ENCODE results near the gene ABHD6. TPM values are rescaled to one million over a fixed set of nuclear protein-coding genes. Genes with fewer than 3 reads are reported as not detected.

The ABHD6 gene, protein sequence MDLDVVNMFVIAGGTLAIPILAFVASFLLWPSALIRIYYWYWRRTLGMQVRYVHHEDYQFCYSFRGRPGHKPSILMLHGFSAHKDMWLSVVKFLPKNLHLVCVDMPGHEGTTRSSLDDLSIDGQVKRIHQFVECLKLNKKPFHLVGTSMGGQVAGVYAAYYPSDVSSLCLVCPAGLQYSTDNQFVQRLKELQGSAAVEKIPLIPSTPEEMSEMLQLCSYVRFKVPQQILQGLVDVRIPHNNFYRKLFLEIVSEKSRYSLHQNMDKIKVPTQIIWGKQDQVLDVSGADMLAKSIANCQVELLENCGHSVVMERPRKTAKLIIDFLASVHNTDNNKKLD
- total RNA-seq = 6.9 TPM

DNA sequence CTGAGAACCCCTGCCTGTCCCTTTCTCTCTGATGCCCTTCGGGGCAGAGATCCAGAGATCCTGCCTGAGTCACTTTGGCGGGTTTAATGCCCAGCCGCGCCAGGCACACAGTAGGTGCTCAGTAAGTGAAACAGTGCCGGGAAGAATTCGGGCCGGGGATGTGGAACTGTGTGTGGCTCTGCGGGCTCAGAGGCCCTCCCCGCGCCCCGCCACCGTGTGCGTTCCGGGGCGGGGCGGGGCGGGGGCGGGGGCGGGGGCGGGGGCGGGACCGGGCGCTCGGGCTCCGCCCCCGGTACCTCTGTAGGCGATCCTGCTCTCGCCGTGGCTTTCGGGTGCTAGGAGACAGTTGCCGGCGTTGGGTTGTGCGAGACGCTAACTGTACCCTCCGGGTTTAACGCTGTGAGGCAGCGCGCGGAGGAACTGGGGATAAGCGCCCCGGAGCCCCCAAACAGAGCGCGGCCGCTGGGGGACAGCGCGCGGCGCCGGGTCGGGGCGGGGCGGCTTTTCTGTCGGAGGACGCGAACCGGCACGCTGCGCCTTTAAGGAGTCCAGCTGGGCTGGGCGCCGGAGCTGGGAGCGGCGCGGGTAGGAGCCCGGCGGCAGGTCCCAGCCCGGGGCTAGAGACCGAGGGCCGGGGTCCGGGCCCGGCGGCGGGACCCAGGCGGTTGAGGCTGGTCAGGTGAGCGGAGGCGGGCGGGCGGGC, at the start of gene ABHD6:
ABHD6 (plus strand) TSS at position 555 of the 703 bp plus-strand sequence. CDS start 18,795 bp downstream, outside the sequence.
- Histone ChIP-seq H3K9me3 (no peaks in the 10 kb centered on the region), H3K36me3 (no peaks in the 10 kb centered on the region), H3K4me3 (peak within 1 kb of the TSS; percentile 80 to 81), H3K27me3 (no peaks in the 10 kb centered on the region), H3K27ac (peak within 1 kb of the TSS; percentile 60 to 69), H3K4me1 (peaks cover 0 to 2% of the 10 kb centered on the region in 2 donors)
- TF ChIP-seq, protein P1, sequence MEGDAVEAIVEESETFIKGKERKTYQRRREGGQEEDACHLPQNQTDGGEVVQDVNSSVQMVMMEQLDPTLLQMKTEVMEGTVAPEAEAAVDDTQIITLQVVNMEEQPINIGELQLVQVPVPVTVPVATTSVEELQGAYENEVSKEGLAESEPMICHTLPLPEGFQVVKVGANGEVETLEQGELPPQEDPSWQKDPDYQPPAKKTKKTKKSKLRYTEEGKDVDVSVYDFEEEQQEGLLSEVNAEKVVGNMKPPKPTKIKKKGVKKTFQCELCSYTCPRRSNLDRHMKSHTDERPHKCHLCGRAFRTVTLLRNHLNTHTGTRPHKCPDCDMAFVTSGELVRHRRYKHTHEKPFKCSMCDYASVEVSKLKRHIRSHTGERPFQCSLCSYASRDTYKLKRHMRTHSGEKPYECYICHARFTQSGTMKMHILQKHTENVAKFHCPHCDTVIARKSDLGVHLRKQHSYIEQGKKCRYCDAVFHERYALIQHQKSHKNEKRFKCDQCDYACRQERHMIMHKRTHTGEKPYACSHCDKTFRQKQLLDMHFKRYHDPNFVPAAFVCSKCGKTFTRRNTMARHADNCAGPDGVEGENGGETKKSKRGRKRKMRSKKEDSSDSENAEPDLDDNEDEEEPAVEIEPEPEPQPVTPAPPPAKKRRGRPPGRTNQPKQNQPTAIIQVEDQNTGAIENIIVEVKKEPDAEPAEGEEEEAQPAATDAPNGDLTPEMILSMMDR (IDR thresholded peaks at IDR 0.05) = peak in 1 of 3 experiments; percentile 10
- intact Hi-C loops (cut with DNase I) = loop anchor here (1.0 kb wide), 2 partner anchors 20 to 69 kb away; partner anchors contain the start of genes HTD2 and RPP14
- DNase-seq (ENCODE audit: low spot score in 2 of 2) = peak; percentile 14 to 85

DNA sequence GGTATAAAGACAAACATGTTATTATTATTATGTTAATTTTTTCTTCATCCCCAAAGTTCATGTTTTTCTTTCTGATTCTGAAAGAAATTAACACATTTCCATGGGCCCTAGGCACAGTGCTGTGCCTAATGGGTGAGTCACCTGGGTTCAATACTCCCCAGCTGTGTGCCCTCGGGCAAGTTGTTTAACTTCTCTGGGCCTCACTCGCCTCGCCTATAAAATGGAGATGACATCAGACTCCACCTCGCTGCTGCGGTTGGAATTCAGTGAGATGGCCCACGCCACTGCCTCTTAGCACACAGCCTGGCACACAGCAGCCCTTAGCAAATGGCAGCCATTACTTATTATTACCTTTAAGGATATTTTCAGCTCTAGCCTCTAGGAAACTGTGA, 49.4 kb upstream of the ABHD6 start:
- TF ChIP-seq, protein P1 (IDR thresholded peaks at IDR 0.05) = no peak
- intact Hi-C loops (cut with DNase I) = no loop called here
- H3K27me3 ChIP-seq = no peaks in the 10 kb centered on the region
- H3K4me3 ChIP-seq = no peak overlapping the region
- DNase-seq (ENCODE audit: low spot score in 2 of 2) = no peak
- no peaks in the 10 kb centered on the region for H3K4me1 ChIP-seq
- H3K27ac ChIP-seq = no peak overlapping the region
- no peaks in the 10 kb centered on the region for H3K36me3 ChIP-seq
- no peaks in the 10 kb centered on the region for H3K9me3 ChIP-seq

DNA sequence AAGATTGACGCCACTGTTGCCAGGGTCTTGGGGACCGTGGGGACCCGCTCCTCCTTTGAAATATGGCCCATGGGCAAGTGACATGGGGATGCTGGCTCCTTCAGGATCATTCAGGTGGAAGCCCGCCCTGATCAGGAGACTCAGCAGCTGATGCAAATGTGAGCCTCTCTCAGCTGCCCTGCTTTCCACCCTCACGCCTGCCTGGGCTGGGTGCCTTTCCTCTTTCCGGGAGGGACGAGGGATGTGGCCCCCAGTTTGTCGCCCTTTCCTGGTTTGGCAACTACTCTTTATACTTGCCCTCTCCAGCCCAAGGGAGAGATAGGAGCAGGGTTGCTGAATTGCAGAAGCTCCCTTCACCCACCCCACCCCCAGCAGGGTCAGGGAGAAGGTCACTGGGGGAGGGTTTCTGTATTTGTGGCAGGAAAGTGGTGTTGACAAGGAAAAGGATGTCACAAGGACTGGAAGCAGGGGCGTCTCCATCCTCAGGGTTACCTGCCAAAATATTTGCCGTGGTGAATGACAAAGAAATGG, 48.6 kb upstream of the ABHD6 start:
- TF ChIP-seq, protein P1 (IDR thresholded peaks at IDR 0.05) = no peak
- no peak for DNase-seq (ENCODE audit: low spot score in 2 of 2)

GRCh38 chr3:58189691-58190090, 47.9 kb upstream of the ABHD6 start:
- Histone ChIP-seq H3K27ac (no peak overlapping the region), H3K27me3 (no peaks in the 10 kb centered on the region), H3K36me3 (no peaks in the 10 kb centered on the region), H3K4me1 (no peaks in the 10 kb centered on the region), H3K9me3 (no peaks in the 10 kb centered on the region), H3K4me3 (no peak overlapping the region)
- no peak for DNase-seq (ENCODE audit: low spot score in 2 of 2)
- TF ChIP-seq, protein P1 (IDR thresholded peaks at IDR 0.05) = no peak
- intact Hi-C loops (cut with DNase I) = no loop called here

More for the DNA sequence above, 48.6 kb upstream of the ABHD6 start:
- Histone ChIP-seq H3K27ac (no peak overlapping the region), H3K27me3 (no peaks in the 10 kb centered on the region), H3K4me3 (no peak overlapping the region), H3K9me3 (no peaks in the 10 kb centered on the region), H3K36me3 (no peaks in the 10 kb centered on the region), H3K4me1 (no peaks in the 10 kb centered on the region)
- intact Hi-C loops (cut with DNase I) = no loop called here

GRCh38 chr3:58190291-58190690, 47.3 kb upstream of the ABHD6 start:
- H3K27ac ChIP-seq = no peak overlapping the region
- intact Hi-C loops (cut with DNase I) = no loop called here

More at GRCh38 chr3:58190291-58190690, 47.3 kb upstream of the ABHD6 start:
- TF ChIP-seq, protein P1 (IDR thresholded peaks at IDR 0.05) = no peak
- Histone ChIP-seq H3K4me1 (no peaks in the 10 kb centered on the region), H3K9me3 (no peaks in the 10 kb centered on the region), H3K36me3 (no peaks in the 10 kb centered on the region), H3K4me3 (no peak overlapping the region), H3K27me3 (no peaks in the 10 kb centered on the region)
- no peak for DNase-seq (ENCODE audit: low spot score in 2 of 2)

Data from ascending aorta (tissue), 2 donors.